H1 (cell line): ENCODE results near the gene PLCL2. TPM values are rescaled to one million over a fixed set of nuclear protein-coding genes. Genes with fewer than 3 reads are reported as not detected.

ENCODE experiments used
- CBX8 ChIP-seq: fragments of 300-800, 300-1000 bp; sonication (generic); IDR thresholded peaks from 2 replicates; pipeline ENCODE4 v1.7.1; 2016; ENCODE audit warnings: low read depth, low read length, borderline replicate concordance
- CREB1 ChIP-seq: IDR thresholded peaks from 2 replicates; pipeline ENCODE4 v1.6.1; 2012; ENCODE audit warnings: inconsistent platforms
- CTCF ChIP-seq, 3 experiments: IDR thresholded peaks; 1 replicate in 2 of 3; 2 replicates in 1 of 3; pipeline versions ENCODE4 v1.5.1 to v1.6.1; 2011; ENCODE audit warnings: low read length in 3 of 3, mild to moderate bottlenecking in 3 of 3, inconsistent platforms in 2 of 3, low read depth in 1 of 3, moderate library complexity in 1 of 3; ENCODE audit not compliant: insufficient read depth in 1 of 3; ENCODE audit errors: control extremely low read depth in 1 of 3
- KDM5A ChIP-seq: fragments of 200-600 bp; IDR thresholded peaks from 2 replicates; pipeline ENCODE4 v1.7.1; 2012; ENCODE audit warnings: mild to moderate bottlenecking, low read length, inconsistent platforms, mixed read lengths
- TAF1 ChIP-seq: IDR thresholded peaks from 2 replicates; pipeline ENCODE4 v1.6.1; 2011; ENCODE audit warnings: mild to moderate bottlenecking, low read depth, low read length
- ZNF274 ChIP-seq: IDR thresholded peaks from 2 replicates; pipeline ENCODE4 v1.7.0; 2012; ENCODE audit warnings: low read length, borderline replicate concordance; ENCODE audit errors: extremely low read depth
- polyA plus RNA-seq, 7 experiments: library from polyadenylated mRNA; depleted of rRNA in 3 of 7; stranded (reverse) in 5 of 7; unstranded in 2 of 7; fragments of >200 nt in 5 of 7; fragments of 200-250 nt in 2 of 7; gene quantifications; 1 replicate in 5 of 7; 2 replicates in 1 of 7; 4 replicates in 1 of 7; pipeline versions ENCODE4 v1.2.1 to v1.2.3, GENCODE V29; 2011 to 2013; ENCODE audit warnings: missing spikeins in 2 of 7, mixed read lengths in 2 of 7
- total RNA-seq: library from RNA; stranded (reverse); fragmentation: NEBNext Ultra II Directional; extraction: Animal tissue kit (Norgen Biotek cat#: 25700); gene quantifications from 2 replicates; pipeline ENCODE4 v1.2.1, GENCODE V29; 2021
- TF ChIP-seq, protein P1 (sequence below): IDR thresholded peaks from 2 replicates; pipeline ENCODE4 v1.6.1; 2012; ENCODE audit warnings: low read length, inconsistent platforms

The PLCL2 gene
- total and polyA plus RNA-seq, 2 of the 8 experiments (the other 6 are each of a cell fraction or from before 2014, with no cell fraction given), result 3.5 to 6.8 TPM

- TF ChIP-seq, protein P1, sequence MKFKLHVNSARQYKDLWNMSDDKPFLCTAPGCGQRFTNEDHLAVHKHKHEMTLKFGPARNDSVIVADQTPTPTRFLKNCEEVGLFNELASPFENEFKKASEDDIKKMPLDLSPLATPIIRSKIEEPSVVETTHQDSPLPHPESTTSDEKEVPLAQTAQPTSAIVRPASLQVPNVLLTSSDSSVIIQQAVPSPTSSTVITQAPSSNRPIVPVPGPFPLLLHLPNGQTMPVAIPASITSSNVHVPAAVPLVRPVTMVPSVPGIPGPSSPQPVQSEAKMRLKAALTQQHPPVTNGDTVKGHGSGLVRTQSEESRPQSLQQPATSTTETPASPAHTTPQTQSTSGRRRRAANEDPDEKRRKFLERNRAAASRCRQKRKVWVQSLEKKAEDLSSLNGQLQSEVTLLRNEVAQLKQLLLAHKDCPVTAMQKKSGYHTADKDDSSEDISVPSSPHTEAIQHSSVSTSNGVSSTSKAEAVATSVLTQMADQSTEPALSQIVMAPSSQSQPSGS, result no peak
- TF ChIP-seq ZNF274 (no peak), CREB1 (no peak), CTCF (IDR thresholded peaks at IDR 0.05; ENCODE audit: control extremely low read depth in 1 of 3, insufficient read depth in 1 of 3, low read depth in 1 of 3, low read length in 3 of 3) (no peak), CBX8 (no peak), TAF1 (no peak), KDM5A (no peak)
Observed at GRCh38 chr3:17087509-17087908, 202.8 kb downstream of the PLCL2 start (continued).
